SHP77 (cell line): ENCODE data around the gene MYRIP.
A peak's percentile ranks its signal among the peaks of the same experiment; 100 is the strongest.
"Not testable (repeated sequence)": the region's sequence is repeated elsewhere in the genome, so short reads cannot be mapped to it uniquely, and the experiment has no call there.

Source experiments
- DNase-seq, 2 experiments: peaks; one replicate each; lab custom pipeline; 2025; lab: John Stamatoyannopoulos, UW

Gene MYRIP

DNA sequence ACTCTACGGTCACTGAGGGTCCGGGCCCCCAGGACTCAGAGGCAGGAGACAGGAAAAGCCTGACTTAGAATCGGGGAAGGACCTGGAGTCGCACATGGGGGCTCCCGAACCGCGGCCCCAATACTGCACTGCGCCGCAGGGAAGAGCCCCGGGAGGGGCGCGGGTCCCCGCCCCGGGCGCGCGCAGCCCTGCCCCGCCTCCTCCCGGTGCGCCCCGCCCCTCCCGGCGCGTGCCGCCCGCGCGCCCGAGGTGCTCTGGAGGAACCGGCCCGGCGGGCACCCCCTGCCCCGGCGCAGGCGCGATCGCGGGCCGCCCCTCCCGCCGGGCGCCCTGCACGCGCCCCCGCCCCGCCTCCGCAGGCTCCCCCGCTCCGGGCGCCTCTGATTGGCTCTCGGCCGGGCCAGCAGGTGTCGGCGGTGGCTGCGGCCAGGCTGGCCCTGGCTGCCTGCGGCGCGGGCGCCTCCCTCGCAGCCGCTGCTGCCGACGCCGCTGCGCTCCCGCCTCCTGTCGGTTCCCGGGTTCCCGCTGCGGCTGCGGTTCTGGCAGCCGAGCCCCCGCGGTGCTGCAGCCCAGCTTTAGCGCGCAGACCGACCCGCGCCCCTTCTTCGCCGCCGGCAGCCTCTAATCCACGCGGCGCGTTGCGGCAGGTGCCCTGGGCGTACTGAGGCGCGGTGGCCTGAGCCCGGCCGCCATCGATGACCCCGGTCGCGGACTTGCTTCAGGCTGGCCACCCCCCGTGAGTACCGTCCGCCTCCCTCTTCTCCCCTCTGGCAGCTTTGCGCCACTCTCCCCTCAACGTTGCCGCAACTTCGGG is at the start of gene MYRIP:
Gene MYRIP (plus strand): TSS at position 429 of the 814 bp plus-strand sequence. CDS start 91,208 bp downstream, outside the sequence.
- DNase-seq: peak; percentile 76 to 78

DNA sequence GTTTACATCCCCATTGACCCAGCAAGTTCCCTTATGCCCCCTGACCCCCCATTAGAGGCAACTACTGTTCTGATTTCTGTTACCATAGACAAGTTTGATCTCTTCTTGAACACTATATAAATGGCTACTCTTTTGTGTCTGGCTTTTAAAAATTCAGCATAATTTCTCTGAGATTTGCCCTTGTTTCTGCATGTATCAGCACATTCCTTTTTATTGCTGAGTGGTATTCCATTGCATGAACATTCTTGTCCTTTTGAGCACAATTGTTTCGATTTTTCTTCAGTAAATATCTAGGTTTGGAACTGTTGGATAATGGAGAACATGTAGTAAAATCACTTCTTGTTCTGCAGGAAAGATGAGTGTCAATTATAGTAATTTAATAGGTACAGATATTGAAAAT is 49.1 kb upstream of the MYRIP start:
- no peak for DNase-seq

DNA sequence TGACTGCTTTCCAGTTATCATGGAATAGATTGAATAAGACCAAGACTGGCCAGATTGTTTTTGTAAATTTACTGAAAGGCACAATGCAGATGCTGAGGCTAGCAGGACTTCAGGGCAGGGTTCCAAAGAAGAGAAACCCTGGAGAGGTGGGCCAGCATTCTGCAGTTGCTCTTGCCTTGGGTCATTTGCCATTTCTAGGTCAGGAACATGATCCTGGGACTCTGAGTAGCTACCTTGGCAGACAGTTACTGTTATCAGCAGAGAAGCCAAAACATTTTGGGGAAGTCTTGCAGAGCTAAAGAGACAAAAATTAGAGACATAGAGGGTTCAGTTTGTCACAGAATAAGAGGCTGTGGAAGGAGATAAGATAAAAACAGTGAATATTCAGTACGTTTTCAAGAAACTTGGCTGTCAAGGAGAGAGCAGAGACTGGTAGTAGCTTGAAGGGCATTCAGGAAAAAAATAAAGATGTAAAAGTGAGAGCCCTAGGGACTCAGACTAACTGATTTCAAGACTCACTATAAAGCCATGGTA is 46.8 kb upstream of the MYRIP start:
- DNase-seq: no peak

DNA sequence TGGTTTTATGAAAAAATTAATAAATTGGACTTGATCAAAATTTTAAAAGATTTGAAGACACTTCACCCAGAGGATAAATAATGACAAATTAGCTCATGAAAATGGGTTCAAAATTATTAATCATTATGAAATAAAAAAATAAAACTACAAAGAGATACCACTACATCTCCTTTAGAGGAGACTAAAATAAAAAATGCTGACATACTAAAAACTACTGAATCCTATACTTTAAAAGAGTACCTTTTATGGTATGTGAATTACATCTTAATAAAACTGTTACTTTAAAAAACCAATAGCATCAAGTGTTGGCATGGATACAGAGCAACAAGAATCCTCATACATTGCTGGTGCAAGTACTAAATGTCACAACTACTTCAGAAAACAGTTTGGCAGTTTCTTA is 46.0 kb upstream of the MYRIP start:
- DNase-seq: no peak

DNA sequence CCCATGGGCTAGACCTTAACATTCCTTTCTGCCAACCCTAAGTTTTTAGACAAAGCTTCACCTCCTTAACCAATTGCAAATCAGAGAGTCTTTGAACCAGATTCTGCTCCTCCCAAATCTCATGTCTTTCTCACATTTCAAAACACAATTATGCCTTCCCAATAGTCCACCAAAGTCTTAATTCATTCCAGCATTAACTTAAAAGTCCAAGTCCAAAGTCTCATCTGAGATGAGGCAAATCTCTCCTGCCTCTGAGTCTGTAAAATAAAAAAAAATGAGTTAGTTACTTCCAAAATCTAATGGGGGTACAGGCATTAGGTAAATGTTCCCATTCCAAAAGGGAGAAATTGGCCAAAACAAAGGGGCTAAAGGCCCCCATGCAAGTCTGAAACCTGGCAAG is 43.8 kb upstream of the MYRIP start:
- DNase-seq: no peak

DNA sequence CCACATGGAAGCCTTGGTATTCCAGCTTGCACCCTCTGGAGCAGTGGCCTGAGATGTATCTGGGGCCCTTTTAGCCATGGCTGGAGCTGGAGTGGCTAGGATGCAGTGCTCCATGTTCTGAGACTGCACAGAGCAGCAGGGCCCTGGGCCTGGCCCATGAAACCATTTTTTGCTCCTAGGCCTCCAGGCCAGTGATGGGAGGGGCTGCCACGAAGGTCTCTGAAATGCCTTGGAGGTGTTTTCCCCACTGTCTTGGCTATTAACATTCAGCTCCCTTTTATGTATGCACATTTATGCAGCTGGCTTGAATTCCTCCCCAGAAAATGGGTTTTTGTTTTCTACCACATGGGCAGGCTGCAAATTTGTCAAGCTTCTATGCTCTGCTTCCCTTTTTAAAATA is 43.0 kb upstream of the MYRIP start:
- DNase-seq: no peak

DNA sequence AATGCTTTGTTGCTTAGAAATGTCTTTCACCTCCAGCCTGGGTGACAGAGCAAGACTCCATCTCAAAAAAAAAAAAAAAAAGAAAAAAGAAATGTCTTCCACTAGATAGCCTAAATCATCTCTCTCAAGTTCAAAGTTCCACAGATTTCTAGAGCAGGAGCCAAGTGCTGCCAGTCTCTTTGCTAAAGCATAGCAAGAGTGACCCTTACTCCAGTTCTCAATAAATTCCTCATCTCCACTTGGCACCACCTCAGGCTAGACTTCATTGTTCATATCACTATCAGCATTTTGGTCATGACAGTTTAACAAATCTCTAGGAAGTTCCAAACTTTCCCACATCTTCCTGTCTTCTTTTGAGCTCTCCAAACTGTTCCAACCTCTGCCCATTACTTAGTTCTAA is 42.5 kb upstream of the MYRIP start:
- not testable (repeated sequence) for DNase-seq

DNA sequence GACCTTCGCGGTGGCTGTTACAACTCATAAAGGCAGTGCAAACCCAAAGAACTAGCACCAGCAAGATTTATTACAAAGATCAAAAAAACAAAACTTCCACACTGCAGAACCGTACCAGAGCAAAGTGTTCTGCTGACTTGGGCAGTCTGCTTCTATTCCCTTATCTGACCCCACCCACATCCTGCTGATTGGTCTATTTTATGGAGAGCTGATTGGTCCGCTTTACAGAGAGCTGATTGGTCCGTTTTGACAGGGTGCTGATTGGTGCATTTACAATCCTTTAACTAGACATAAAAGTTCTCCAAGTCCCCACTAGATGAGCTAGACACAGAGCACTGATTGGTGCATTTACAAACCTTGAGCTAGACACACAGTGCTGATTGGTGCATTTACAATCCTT is 31.2 kb upstream of the MYRIP start:
- DNase-seq: not testable (repeated sequence)

DNA sequence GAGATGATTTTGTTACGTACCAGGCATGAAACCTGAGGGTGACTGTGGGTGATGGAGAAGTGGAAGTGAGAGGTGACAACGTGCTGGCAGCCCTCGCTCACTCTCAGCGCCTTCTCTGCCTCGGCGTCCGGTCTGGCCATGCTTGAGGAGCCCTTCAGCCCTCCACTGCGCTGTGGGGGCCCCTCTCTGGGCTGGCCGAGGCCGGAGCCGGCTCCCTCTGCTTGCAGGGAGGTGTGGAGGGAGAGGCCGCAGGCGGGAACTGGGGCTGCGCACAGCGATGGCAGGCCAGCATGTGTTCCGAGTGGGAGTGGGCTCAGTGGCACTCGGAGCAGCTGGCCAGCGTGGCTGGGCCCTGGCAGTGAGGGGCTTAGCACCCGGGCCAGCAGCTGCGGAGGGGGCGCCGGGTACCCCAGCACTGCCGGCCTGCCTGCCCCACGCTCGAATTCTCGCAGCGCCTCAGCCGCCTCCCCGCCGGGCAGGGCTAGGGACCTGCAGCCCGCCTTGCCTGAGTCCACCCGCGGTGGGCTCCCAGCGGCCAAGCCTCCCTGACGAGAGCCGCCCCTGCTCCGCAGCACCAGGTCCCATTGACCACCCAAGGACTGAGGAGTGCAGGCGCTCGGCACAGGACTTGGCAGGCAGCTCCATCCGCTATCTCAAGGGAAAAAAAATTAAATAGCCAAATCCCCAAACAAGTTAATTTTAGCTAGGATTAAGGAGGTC is 29.7 kb upstream of the MYRIP start:
- DNase-seq: no peak

DNA sequence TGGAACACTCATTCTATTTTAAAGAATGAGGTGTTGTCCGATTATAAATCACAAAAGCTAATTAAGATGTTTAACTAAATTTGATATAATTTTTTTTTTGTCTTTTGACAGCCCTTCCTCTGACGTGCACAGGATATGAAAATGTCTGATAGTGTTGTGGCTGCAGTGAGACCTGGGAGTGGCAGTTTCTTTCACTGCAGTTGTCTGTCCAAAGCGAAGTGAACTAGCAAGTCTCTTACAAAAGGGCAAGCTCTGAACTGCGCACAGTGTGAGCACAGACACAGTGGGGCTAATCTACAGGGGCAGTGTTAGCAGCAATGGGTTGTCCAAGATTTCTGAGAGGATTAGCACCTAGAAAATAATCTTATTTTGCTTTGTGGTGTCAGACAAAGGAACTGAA is 29.1 kb upstream of the MYRIP start:
- DNase-seq: no peak

DNA sequence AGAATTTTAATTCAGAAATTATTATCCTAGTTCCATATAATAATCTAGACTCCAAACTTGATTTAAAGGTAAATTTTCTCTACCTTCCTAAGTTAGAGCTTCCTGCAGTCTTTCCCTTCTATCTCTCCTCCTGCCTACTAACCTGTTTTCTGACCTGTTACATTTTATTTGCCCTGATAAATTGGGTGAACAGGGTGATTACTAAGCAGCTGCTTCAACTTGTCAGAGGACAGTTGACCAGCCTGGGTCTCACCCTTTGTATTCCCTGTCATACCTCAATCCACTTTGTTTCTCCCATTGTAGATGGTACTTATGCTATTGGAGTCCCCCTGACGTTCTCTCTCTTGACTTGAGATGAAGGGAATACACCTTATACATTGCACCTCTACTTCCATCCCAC is 28.4 kb upstream of the MYRIP start:
- no peak for DNase-seq

DNA sequence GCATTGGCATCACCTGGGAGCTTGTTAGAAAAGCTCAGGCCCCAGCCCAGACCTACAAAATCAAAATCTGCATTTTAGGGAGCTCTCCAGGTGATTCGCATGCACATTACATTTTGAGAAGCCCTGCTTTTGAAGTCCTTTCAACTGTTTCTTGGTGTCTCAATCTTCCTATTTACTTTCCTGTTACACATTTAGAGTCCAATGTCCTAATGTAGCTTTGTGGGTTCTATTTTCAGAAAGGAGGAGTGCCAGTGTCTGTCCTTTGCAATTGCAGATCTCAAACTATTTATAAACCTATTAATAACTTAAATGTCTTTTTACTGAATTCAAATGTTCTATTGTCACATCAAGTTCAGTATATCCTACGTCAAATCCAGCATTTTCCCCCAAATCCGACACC is 27.8 kb upstream of the MYRIP start:
- no peak for DNase-seq

DNA sequence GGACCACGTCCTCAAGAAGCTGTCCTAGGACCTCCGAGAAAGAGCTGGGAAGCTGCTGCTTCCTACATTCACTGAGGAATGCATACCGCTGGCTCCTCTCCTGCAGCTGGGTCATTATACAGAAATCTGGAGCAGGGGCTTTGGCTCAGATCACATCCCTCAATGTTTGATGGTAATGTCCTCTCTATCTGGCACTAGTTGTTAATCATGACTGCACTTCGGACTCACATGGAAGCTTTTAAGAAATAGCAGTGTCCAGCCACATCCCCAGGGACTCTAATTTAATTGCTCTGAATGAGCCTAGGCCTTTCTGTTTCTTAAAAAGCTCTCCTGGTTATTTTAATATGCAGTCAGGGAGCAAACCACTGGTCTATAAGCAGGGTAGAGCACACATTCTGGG is 25.7 kb upstream of the MYRIP start:
- DNase-seq: no peak

DNA sequence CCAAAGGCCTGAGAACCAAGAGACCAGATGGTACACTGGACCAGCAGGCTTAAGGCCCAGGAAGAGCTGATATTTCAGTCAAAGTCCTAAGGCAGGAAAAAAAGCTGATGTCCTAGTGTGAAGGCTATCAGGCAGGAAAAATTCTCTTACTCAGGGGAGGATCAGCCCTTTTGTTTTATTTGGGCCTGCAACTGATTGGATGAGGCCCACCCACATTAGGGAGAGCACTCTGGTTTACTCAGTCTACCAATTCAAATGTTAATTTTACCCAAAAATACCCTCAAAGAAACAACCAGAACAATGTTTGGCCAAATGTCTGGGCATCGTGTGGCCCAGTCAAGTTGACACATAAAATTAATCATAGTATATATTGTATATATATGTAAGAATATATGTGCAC is 24.5 kb upstream of the MYRIP start:
- DNase-seq: no peak

DNA sequence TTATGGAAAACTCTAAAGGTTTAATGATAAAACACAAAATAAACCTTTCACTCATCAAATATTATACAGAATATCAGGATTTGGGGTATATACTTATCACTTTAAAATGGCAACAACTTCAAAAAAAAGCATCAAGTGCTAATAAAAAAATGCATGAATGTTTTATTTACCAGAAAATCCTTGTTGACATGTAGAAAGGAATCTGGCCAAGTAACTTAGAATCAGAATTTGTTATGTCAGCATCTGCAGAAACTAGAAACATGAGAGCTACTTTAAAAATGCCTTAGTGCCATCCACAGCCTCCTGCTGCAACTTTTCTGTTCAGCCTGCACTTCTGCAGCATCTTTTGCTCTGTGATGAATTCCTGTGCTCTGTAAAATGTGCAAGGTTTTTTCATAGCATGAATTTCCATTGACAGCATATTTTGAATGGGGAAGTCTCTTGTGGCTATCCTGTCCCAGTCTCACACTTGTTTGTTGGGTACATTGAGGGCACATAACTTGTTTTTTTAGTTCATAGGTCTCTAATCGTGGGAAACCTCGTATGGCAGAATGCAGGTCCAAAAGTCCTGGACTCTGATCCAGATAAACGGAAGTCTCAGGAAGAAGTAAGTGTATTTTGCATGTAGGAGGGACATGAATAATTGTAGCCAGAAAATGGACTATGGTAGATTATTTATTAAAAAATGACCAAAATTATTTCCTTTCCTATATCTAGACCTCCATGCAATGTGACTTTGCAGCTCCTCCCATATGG is 21.1 kb upstream of the MYRIP start:
- DNase-seq: no peak

DNA sequence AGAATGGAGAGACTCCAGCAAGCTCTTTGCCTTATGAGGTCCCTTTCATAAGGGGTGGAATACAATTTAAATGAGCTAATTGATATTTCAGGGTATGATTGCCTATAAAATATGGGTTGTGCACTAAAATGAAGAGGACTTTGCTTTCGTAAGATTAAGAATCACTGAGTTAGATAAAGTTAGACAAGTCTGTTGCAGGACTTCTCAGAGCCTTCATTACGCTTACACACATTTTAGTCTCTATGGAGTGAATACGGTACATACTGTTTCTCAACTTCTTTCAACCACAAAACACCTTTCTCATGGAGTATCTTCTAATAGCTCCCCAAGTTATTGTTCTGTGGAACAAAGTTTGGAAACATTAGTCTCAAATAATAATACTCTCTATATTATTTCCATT is 17.8 kb upstream of the MYRIP start:
- no peak for DNase-seq

DNA sequence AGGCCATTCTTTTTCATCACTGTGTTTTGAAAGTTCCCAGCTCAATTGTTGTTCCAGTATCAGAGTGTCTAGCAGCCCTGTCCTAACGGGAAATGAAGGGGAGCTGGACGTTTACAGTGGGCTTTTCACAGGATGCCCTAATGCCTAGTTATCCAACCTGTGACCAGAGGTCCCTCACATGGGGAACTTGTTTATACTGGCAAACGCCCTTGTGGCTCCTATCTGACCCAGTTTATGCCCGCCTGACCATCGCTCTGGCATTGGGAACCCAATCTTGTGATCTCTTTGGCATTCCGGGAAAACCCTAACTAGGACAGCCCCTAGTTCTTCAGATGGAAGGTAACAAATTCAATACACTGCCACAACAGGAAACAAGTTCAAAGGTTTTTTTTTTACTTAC is 14.5 kb upstream of the MYRIP start:
- DNase-seq: no peak

DNA sequence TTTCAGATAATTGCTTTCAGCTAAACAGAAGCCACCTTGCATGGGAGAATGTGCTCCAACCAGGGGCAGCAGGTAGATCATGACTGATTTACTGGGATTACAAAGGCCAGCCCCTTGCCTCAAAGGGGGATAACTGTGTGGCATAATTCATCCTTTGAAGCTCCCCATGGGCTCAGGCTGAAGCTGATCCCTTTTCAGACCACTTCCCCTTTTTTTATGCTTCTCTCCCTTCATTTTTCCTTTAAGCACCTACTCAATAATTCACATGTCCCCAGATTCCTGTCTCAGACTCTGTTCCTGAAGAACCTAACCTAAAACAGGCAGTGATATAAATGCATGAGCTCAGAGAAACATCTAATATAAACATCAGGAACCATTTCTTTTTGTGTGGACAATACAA is 8.2 kb upstream of the MYRIP start:
- no peak for DNase-seq

DNA sequence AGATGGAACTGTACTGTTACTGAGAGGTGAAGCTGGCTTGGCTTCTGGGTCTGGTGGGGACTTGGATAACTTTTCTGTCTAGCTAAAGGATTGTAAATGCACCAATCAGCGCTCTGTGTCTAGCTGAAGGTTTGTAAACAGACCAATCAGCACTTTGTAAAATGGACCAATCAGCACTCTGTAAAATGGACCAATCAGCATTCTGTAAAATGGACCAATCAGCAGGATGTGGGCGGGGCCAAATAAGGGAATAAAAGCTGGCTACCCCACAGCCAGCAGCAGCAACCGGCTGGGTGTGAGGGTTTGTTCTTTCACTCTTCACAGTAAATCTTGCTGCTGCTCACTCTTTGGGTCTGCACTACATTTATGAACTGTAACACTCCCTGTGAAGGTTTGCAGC is 6.9 kb upstream of the MYRIP start:
- not testable (repeated sequence) for DNase-seq

DNA sequence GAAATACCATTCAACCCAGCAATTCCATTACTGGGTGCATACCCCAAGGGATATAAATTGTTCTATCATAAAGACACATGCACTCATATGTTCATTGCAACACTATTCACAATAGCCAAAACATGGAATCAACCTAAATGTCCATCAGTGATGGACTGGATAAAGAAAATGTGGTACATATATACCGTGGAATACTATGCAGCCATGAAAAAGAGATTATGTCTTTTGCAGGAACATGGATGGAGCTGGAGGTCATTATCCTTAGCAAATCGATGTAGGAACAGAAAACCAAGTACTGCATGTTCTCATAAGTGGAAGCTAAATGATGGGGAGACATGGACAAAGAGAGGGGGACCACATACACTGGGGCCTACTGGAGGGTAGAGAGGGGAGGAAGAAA is 5.5 kb upstream of the MYRIP start:
- no peak for DNase-seq

DNA sequence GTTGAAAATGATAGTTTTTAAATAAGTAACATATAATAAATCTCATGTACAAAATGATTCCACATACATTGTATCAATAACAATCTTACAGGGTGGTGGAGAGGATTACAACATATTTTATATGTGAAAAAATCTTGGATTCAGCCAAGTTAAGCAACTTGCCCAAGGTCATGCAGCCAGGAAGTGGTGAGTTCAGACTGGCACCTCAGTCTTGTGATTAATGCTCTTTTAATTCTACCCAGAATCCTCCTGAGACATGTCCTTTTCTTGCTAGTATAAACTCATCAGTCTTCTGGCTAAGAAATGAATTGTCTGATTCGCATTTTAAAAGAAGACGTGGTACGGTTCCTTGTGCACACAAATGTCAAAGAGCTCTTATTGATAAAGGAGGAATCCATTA is 4.5 kb upstream of the MYRIP start:
- no peak for DNase-seq

DNA sequence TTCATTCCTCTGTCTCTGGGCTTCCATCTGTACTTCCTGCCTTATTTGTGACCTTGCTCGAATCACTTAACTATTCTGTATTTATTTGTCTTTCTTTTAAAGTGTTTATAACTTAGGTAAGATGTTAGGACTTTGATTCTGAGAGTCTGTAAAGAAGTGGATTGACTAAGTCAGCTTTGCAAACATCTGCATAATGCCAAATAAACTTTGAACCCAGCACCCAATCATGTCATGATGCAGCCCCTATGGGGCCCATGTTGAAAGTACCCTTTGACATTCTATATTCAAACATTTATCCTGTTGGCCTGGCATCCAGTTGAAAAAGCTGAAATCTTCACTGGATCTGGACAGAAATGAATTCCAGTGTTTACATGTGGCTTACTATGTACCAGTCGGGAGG is 3.8 kb upstream of the MYRIP start:
- DNase-seq: no peak

DNA sequence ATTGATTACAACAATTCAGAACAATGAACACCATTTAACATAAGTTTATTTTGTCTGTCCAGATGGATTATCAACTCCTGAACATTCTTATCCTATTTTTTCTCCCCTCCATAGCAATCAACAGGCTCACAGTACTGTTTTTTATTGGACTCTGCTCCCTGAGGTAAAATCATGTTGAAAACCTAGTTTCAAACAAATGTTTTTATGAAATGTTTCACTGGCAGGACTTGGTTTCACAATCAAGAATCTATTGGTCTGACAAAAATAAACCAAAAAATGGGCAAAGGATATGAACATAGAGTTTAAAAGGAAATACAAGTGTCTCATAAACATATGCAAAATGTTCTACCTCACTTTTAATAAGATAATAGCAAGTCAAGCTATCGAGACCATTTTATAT is 2.6 kb upstream of the MYRIP start:
- no peak for DNase-seq
